HG03439 (cell line): ENCODE measurements around the gene WT1.

Source experiments
- ATAC-seq: cut with Tn5 transposase; IDR thresholded peaks from one replicate; pipeline ENCODE4 v1.9.1; 2021; ENCODE audit warnings: mild to moderate bottlenecking, moderate library complexity; ENCODE audit not compliant: unreplicated experiment

WT1 gene

DNA sequence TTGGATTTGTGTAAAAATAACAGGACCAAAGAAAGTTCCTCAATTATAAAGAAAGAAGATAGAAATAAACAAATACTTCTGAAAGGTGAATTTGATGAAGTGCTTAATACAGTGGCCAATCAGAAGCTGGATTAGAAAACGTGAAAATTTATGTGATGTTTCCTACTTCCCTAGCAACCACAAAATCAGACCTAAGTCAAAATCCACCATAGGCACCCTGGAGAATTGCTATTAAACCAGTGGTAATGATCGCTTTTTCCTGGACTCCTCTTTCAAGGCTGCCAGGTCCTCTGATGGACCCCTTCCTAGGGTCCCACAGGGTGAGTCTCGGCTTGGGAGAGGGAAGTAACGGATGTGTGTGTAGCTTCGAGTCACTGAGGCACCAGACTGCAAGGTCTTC, 9.6 kb downstream of the WT1 start:
- no peak for ATAC-seq

DNA sequence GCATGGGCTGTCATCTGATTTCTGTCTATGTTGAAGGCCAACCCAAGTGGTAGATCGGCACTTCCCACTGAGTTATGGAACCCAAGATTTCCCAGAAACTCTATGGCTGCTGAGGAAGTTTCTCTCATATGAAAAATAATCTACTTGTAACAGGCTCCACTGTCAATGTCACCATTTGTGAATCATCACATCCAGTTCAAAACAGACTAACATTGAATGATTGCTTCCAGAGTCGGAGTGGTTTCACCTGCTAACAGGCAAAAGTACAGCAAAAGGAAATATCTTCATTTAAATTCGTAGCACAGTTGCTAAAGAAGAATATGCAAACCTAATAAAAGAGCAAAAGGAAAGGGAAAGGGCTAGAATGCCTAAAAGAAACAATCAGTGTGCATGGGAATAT, 12.8 kb downstream of the WT1 start:
- no peak for ATAC-seq

DNA sequence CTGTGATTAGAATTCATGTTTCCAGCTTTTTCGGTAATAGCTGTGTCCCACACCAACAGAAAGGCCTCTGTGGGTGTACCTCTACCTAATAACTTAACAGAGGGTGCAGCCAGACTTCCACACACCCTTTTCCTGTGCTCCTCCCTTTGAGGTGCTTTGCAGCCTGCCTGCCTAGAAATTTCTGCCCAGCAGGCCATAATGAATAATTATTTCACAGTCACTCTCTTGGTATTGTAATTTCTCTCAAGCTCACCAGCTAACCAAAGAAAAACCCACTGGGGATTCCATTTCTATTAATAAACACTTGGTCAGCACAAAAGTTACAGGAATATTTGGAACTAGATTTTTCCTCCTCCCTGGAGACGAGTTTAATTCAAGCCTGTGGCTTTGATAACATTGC, 13.3 kb downstream of the WT1 start:
- no peak for ATAC-seq

DNA sequence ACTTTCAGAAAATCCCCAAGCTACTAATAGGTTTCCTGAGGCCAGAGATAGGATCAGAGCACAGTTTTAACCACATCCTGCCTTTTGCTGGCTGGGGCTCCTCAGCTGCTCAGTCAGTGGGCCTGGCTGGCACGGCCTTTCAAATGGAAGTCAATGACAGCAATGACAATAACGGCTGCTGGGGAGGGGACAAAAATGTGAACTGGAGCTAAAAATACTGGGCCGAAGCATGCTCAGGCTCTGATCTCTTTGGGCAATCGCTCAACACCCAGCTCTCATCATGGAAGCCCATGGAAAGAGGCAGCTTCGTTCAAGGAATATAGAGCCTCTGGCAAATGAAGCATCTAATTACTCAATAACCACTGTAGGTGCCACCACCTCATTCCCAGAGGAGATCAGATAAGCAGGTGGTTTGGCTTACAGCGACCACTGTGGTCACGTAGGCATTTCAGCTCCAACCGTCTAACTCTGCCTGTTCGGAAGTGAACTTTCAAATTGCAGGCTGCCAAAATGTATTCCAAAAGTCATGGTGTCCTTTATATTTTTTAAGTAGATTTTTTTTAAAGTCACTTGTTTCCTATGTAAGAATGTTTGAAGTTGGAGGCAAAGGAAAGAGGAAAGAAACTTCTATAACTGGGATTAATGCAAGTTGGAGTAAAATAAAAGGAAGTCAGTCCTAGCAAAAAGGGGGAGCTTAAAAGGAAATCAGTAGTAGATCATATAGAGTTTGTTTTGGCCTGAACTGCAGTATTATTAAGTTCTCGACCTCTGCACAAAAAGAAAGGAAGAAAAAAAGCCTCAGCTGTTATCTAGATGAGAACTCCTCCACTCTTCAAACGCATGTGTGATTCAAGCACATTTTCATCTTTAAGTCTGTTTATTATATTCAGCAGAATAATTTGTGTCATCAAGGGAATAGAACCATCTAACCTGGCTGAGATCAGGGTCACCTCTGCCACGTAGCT, 14.1 kb downstream of the WT1 start:
- peak; percentile 77 for ATAC-seq

DNA sequence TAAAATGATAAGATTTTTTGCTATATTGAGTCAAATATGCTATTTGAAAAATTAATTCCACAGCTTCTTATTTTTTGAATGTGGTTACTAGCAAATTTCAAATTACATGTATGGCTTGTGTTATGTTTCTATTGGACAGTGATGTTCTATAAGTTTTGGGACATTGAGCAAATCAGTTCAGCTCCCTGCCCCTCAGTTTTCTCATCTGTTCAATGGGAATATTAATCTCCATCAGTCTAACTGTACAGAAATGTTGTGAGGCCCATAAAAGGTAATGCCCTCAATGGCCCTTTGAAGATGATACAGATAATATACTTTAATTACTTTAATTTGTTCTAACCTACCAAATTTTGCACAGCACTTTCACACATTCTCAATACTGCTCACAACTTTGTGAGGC, 15.2 kb downstream of the WT1 start:
- no peak for ATAC-seq

DNA sequence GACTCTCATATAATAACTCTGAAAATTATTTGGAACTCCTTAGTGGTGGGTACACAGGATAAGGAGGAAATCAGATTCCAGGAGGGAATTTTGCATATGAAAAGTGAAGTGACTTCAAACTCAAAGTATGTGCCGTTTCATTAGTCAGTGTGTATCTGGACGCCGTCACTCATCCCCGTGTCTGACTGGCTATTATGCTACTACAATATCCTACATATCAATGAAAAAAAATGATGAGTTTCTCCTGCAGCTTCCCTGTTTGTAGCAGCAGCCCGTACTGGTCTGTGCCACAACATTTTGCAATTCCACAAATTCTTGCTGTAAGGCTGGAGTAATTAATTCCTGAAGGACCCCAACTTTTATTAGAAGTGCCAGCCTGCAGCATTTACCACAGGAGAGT, 16.5 kb downstream of the WT1 start:
- ATAC-seq = no peak

DNA sequence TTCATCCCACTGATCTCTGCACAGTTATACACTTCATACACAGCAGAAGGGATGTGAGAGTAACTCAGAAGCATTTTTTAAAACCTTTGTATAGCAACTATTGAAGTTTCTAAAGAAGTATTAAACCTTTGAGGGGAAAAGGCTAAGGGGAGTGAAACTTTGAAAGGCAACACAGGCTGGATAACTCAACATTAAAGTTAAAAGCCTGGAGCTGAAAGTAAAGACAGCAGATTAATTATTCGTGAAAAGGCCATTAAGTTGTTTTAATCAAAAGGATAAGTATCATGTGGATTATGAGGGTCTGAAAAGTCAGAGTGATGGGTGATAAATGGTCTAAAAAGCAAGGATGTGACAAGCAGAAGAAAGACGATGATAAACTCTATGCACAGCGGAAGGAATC, 17.5 kb downstream of the WT1 start:
- ATAC-seq = no peak

DNA sequence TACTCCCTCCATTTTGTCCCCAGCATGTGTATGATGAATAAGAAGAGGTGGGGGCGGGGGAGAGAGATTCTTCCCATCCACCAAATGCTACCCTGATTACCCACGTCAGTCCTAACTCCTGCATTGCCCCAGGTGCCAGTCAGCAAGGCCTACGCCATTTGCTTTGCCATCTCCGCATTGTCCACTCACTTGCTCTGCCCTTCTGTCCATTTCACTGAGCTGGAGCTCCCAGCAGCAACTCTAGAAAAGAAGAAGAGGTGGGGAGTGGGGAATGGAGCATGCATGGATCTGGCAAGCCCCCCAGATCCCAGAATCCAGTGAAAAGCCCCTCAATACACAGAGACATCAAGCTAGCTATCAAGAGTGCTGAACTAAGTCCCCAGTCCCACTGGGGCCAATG, 19.0 kb downstream of the WT1 start:
- no peak for ATAC-seq

DNA sequence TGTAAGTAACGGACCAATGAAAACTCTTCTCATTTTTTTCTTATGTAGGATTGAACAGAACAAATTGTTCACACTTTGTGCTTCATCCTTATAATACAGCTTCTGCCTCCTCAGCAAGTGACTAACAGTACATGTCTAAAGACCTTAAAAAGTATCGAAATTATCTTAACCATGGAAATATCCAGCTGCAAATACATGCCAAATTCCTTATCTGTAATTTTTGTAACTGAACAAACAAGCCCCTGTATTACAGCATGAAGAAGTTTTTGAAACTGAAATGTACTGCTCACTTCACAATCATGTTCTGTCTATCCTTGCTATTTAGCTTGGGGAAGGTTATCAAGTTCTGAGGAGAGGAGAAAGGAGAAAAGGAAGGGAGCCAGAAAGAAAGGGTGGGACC, 20.4 kb downstream of the WT1 start:
- no peak for ATAC-seq

DNA sequence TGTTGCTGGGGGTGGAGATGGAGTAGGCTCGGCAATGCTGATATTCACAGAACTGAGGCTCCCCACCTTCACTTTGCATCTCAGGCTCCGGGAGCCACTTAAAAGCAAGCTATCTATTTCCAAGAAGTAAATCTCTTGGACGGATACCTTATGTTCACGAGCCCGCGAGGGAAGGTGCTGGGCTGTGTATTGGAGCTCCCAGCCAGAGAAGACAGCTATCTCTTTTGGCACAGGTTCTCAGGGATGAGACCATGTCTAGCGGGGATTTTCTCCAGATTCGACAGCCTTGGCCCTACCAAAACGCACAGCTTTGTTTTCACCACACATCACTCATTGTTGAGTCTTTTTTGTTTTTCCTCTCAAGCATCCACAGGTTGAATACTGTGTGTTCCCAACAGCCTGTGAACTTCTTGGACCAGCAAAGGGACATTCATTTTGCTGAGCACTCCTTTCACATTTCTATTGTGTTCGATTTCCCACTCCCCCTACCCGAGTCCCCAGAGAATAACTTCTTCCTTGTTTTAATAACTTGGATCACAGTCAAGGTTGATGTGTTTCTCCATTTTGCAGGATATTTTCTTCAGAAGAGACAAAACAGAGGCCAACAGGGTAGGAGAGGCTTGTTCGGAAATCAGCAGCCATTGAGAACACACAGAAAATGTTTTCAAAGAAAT, 23.3 kb downstream of the WT1 start:
- no peak for ATAC-seq

DNA sequence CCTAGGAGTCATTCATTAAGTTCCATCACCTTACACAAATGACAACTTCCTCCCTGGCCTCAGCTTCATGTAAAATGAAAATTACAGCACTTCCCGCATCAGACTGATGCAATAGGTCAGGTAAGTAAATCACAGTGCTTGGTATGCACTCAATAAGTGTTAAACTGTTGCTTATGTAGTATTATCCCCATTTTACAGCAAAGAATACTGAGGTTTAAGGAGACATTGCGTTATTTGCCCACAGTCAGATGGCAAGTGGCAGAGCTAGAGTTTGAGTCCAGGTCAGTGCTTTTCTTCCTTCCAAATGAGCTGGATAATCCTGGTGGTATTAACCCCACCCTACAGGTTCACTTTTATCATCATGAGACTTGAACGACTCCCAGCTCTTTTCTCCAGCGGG, 29.7 kb downstream of the WT1 start:
- ATAC-seq = no peak

DNA sequence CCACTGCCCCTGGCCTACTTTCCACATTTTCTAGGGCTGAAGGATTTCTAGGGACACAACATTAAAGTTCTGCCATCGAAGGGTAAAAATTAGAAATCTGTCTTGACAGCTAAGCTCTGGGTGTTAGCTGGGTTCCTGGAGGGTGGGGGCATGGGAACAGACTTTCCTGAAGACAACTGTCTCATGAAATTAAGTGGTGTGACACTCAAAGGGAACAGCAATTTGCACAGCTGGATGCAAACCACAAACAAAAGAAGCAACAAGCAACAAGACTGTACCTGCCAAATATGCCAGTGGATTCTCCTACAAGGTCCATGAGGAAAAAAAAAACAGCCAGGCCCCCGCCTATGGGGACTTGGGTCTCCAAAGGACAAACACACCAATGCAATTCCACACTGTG, 32.5 kb downstream of the WT1 start:
- ATAC-seq = no peak

DNA sequence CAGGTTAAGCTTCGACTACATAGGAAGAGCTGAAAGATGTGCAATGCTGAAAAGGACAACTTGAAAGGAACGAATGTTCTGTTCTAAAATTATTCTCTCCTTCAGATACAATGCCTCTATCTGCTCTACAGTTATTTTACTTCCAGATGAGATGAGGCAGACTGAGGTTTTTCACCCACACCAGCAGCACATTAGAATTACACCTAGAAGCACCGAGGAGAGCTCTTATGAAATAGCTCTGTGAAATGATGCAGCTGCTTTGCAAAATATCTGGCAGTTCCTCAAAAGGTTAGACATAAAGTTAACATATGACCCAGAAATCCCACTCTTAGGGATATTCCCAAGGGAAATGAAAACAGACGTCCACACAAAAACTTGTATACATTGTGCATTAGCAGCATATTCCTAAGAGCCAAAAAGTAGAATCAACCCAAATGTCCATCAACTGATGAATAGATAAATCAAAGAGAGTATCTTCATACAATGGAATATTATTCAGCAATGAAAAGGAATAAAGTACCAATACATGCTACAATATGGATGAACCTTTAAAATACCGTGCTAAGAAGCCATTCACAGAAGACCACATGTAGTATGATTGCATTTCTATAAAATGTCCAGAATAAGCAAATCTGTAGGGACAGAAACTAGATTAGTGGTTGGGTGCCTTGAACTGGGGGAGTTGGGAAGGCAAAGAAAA, 34.5 kb downstream of the WT1 start:
- ATAC-seq = no peak

DNA sequence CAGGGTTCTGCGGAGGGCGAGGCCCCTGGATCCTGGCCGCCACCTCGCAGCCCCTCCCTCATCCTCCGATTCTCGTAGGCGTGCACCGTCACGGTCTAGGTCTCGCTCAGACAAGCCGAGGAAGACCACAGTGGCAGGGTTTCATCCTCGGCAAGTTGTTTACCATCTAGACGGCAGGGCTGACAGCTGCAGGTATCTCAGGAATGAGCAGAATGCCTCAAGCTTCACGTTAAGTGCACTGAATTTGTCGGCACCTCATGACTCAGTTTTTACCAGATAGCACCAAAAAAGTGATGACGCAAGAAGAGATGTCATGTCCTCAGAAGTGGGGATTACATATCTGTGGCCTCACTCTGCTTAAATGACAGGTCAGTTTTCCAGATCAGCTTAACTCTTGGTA, 35.1 kb downstream of the WT1 start:
- ATAC-seq = no peak

DNA sequence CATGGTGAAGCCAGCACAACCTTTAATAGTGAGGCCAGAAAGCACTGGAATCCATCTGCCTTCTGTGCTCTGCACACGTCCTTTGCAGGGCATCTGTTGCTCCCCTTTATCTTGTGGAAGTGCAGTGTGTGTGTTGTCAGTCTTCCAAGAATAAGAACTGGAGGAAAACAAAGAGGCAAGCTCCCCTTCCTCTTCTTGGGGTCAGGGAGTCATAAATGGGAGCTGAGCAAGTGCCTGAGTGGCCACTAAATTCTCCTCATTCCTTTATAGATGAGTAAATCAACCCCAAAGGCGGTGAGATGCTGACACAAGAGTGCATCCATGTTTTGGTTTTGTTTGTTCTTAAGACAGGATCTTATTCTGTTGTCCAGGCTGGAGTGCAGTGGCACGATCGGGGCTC, 38.3 kb downstream of the WT1 start:
- no peak for ATAC-seq

DNA sequence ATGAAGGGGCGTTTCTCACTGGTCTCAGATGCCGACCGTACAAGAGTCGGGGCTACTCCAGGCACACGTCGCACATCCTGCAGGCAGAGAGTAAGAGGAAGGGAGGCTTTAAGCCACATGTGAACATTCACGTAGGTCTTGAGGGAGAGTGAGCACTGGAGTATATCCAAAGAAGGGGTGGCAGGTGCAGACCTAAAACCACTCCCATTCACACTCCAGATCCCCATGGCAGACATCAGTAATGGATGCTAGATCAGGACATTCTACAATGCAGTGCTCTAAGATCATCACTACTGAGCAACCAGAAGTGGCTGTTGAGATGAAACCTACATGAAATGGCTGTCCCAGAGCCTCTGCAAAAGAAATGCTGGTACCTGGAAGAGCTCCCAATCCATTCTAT, 39.0 kb downstream of the WT1 start:
- no peak for ATAC-seq

DNA sequence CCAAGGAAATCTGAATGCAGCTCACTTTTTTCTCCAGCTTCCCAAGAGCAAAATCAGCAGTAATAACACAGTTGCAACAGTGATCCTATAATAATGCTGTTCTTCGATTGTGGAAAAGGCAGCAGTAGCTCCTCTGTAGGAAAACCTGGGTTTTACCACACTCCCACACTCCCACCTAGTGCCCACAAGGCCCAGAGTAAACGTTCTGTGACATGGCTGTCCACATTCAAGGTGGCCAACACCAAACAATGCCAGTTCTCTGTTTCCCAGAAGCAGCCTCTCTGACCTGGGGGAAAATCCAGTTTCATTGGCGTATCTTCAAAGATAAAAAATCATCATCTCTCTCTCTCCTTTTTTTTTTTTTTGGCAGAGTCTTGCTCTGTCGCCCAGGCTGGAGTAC, 40.2 kb downstream of the WT1 start:
- no peak for ATAC-seq

DNA sequence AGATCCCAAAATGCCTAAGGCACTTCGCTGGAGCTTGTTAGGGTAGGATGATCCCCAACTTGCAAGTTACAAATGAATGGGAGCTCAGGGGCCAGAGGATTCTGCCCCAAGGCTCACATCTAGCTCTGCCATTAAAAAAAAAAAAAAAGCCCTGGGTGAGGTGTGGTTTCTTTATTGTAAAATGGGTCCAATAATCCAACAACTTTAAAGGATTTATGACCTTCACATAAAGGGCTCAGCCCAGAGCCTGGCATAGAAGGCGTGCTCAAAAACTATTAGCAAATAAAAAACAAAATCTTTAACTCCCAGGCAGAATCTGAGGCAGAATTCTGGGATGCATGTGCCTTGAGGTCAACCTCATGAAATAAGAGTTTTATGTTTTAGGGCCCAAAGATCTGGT, 42.5 kb downstream of the WT1 start:
- no peak for ATAC-seq

DNA sequence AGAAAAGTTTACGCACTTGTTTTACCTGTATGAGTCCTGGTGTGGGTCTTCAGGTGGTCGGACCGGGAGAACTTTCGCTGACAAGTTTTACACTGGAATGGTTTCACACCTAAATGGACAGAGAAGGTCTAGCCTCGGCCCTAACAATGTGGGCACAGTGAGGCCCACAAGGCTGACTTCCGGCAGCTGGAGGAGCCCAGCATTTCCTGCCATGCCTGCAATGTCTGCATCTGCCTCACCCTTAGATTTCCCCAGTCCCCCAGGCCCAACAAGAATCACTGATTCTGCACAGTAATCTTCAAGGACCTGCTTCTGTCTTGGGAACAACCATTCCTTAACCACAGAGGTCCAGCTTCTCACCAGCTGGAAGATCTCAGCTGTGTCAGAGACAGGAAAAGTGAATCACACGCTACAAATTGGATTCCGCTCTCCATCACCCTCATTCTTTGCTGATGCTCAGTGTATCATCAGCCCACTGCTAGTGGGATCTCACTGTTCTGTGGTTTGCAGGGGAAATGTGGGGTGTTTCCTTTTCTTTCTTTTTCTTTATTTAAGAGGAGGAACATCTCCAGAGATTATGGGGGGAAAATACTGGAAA, 43.3 kb downstream of the WT1 start:
- ATAC-seq = no peak

DNA sequence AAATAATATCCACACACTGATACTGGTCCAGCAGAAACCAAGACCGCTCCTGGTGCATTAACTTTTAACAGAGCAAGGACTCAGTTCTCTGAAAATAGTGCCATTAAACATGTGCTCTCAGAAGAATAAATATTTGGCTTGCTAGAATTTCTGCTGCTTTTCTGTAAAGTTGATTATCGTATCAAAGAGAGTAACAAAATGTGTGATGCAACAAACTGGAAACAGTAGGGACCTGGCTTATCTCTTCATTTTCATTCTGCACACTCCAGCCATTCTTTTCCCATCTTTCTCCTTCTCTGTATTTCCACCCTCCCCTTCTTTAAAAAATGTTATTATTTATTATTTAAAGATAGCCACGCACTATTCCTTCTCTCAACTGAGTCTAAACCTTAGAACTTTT, 43.9 kb downstream of the WT1 start:
- no peak for ATAC-seq

DNA sequence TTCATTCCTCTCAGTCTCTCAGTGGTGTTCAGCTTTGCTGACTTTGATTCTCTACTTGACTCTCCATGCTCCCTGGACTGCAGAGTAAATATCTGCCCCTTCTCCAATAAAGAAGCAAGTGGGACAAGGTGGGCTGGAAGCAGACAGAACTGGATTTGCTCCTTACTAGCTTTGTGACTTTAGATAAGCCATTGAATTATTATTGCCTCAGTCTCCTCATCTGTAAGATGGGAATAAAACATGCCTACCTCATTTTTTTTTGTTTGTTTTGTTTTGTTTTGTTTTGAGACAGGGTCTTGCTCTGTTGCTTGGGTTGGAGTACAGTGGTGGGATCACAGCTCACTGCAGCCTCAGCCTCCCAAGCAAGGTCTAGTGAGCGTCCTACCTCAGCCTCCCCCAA, 44.6 kb downstream of the WT1 start:
- no peak for ATAC-seq
